ENCODE data around the gene ZDHHC11.
"Not testable (repeated sequence)": the region's sequence is repeated elsewhere in the genome, so short reads cannot be mapped to it uniquely, and the experiment has no call there.

Gene ZDHHC11

DNA sequence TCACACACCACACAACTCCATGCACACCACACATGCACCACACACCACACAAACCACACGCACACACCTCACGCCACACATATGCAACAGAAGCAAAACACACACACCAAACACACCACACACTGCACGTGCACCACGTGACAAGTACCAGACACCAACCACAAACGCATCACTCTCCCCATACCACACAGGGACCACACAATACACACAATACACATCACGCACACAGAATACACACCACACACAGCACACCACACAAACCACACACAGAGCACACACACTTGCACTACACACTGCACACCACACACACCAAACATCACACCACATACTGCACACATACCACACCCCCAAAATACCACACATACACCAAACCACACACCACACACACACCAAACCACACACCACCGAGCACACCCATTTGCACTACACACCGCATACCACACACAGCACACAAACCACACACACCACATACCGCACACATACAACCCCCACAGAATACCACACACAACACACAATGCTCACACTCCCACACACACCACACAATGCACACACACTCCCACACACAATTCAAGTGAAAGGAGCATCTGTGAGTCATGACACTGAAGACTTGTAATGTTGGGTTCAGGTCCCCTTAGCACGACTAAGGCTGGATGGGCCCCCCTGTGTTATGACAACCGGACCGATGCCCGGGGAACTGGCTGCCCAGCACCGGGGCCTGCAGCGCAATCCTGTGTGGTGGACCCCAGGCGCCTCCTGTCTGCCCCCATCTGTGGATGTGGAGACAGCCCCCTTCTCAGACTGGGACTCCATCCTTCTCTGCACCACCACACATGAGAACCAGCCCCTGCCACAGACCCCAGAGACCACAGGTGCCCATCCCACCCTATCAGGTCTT is 6.0 kb upstream of the ZDHHC11 start:
- DNase-seq = no peak

- DNase-seq = no peak
Measured at GRCh38 chr5:855771-856530, 5.2 kb upstream of the ZDHHC11 start.

- no peak for DNase-seq
Measured at GRCh38 chr5:854966-855743, 4.4 kb upstream of the ZDHHC11 start.

DNA sequence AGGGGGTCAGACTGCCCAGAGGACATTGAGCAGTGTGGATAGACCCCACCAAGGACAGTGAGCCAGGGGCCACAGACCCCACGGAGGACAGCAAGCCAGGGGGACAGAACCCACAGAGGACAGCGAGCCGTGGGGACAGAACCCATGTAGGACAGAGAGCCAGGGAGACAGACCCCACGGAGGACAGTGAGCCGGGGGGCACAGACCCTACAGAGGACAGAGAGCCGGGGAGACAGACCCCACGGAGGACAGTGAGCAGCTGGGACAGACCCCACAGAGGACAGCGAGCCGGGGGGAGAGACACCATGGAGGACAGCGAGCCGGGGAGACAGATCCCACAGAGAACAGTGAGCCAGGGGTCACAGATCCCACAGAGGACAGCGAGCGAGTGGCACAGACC is 3.4 kb upstream of the ZDHHC11 start:
- DNase-seq = no peak

DNA sequence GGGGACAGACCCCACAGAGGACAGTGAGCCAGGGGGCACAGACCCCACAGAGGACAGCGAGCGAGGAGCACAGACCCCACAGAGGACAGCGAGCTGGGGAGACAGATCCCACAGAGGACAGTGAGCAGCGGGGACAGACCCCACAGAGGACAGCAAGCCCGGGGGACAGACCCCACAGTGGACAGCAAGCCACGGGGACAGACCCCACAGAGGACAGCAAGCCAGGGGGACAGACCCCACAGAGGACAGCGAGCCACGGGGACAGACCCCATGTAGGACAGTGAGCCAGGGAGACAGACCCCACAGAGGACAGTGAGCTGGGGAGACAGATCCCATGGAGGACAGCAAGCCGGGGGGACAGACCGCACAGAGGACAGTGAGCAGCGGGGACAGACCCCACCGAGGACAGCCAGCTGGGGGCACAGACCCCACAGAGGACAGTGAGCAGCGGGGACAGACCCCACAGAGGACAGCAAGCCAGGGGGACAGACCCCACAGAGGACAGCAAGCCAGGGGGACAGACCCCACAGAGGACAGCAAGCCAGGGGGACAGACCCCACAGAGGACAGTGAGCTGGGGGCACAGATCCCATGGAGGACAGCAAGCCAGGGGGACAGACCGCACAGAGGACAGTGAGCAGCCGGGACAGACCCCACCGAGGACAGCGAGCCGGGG is 2.8 kb upstream of the ZDHHC11 start:
- DNase-seq = not testable (repeated sequence)

- no peak for DNase-seq
Measured at GRCh38 chr5:852431-853401, 1.9 kb upstream of the ZDHHC11 start.

GRCh38 chr5:852018-852417 is 1.2 kb upstream of the ZDHHC11 start:
- no peak for DNase-seq

- DNase-seq = no peak
Measured at GRCh38 chr5:851553-851952, 767 bp upstream of the ZDHHC11 start.

- no peak for DNase-seq
Measured at GRCh38 chr5:851076-851475, 290 bp upstream of the ZDHHC11 start.

DNA sequence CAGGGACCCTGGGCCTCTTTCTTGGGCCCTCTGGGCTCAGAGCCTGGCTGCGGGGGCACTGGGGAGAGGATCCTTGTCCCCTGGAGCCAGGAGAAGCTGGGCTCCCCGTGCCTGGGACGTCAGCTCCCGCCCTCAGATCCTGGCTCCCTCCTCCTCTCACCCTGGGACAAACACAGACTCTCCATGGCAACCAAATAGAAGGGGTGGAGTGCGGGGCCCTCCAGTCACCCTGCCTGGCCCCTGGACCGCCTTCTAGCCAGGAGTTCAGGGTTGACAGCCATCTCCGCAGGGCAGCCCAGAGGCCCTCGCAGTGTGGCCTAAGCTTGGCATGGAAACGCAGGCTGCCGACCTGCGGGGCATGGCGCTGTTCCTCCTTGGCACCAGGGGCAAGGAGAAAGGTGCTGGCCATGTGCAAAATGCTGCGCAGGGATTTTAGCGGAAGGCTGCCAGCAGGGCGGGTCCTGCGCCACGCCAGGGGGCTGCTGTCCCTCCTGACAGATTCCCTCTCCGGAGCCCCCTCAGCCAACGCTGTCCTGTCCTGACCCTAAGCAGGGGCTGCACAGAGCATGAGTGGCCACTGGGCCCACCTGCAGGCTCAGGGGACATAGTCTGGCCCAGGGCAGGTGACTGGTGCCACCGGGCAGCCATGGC is 1.0 kb downstream of the ZDHHC11 start:
- DNase-seq = no peak

GRCh38 chr5:848671-849111 is 2.1 kb downstream of the ZDHHC11 start:
- DNase-seq = no peak

- DNase-seq = not testable (repeated sequence)
Measured at GRCh38 chr5:847736-848135, 3.0 kb downstream of the ZDHHC11 start.

GRCh38 chr5:847212-847611 is 3.6 kb downstream of the ZDHHC11 start:
- not testable (repeated sequence) for DNase-seq

GRCh38 chr5:846602-847091 is 4.1 kb downstream of the ZDHHC11 start:
- not testable (repeated sequence) for DNase-seq

GRCh38 chr5:845676-846601 is 4.8 kb downstream of the ZDHHC11 start:
- not testable (repeated sequence) for DNase-seq

DNA sequence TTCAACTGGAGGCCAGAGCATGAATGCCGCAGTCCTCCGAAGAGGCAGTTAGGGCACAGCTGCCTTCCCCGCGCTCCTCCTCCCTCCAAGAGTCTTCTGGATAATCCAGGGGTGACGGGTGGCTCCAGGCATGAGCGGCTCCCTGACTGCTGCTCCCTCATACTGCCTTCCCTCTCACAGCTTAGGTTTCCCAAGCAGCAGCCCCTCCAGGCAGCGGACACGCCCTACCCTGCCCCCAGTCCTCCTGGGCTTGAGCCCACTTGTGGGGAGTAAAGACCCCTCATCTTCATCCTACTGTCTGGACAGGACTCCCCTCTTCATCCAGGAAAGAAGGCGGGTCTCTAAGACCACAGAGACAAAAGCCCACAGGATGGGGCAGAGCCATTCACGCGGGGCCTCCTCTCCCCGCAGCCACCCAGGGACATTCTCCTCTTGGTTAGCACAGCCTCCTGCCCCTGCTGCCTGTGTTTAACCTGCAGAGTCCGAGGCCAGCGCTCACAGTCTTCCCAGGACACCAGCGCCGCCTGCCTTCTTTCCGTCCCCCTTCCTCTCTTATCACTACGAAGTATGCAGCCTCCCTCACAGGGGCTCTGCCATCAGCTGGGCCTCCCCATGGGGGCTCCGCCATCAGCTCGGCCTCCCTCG is 5.6 kb downstream of the ZDHHC11 start:
- not testable (repeated sequence) for DNase-seq

DNA sequence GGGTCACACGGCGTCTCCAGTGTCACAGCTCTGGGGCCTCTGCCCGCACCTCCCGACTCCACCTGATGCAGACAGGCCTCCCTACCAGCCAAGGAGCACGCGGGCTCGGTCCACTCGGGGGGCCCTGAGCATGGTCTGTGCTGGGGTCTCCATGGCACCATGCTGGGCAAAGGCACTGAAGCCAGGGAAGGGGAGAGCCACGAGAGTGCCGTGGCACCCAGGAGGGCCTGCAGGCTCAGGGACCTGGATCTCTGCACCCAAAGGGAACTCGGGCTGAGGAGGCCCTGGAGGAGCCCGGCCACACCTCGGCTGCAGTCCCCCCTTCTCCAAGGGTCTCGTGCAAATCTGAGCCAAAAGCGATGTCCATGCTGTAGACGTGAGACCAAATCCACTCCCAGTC is 6.4 kb downstream of the ZDHHC11 start:
- DNase-seq = not testable (repeated sequence)

DNA sequence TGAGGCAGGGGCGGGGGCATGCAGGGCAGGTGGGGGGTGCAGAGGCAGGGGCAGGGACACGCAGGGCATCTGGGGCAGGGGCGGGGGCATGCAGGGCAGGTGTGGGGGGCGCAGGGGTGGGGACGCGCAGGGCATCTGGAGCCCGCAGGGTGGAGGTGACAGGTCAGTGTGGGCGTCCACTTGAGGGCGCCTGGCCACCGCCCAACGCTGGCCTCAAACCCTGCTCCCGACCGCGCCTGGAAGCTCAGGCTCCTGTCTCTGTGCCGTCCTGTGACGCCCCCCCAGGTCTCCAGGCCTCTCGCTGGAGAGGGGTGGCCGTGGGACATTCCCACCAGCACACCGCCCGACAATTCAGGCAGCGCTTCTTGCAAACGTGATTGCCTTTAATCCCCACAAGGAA is 6.9 kb downstream of the ZDHHC11 start:
- not testable (repeated sequence) for DNase-seq

DNA sequence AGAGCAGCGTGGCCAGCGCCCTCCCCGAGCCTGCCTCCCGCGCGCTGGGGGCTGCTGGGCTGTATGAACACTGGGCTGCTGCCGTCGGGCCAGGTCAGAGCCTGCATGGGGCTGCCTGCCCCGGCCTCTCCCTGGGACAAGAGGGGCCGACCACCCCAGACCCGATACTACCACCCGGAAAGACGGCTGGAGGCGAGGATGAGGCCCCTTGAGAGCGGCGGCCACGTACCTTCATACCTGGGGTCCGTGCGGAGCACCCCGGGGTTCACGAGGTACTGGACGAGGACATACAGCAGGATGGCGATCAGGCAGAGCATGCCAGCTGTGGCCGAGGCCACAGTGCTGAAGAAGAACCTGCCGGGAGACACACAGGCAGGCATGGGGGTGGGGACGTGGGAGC is 7.4 kb downstream of the ZDHHC11 start:
- not testable (repeated sequence) for DNase-seq
